Motor neuron (in vitro differentiated cells): ENCODE results near the gene ZNF77. TPM values are rescaled to one million over a fixed set of nuclear protein-coding genes. Genes with fewer than 3 reads are reported as not detected.
"Not testable (repeated sequence)": the region's sequence is repeated elsewhere in the genome, so short reads cannot be mapped to it uniquely, and the experiment has no call there.

ENCODE experiments used
- ATAC-seq, 8 experiments: fragments of 200-7000 bp; cut with Tn5 transposase; replicated peaks in 6 of 8; 2 replicates each; pipeline ENCODE4 v1.8.0; 2021; ENCODE audit warnings: mild to moderate bottlenecking in 8 of 8, moderate library complexity in 8 of 8
- H3K27ac ChIP-seq, 2 donors: fragments of 250-450 bp; sonication (Bioruptor Pico); 2 replicates each; pipeline ENCODE4 v1.9.0; 2021; ENCODE audit warnings: antibody characterized with exemption in 2 of 2, mild to moderate bottlenecking in 2 of 2, moderate library complexity in 1 of 2
- H3K4me1 ChIP-seq, 2 donors: fragments of 250-450 bp; sonication (Bioruptor Pico); replicated peaks in 1 of 2; 2 replicates each; pipeline ENCODE4 v1.6.1; 2021; ENCODE audit warnings: antibody characterized with exemption in 2 of 2, mild to moderate bottlenecking in 2 of 2, moderate library complexity in 1 of 2
- H3K4me3 ChIP-seq, 5 donors: fragments of 250-450 bp; sonication (Bioruptor Pico); 2 replicates each; pipeline ENCODE4 v1.9.0; 2021; ENCODE audit warnings: antibody characterized with exemption in 5 of 5, mild to moderate bottlenecking in 5 of 5, moderate library complexity in 4 of 5
- WGBS, 10 experiments: fragments of 450-650 bp; shearing (Covaris generic); methylation state at CpG; one replicate each; pipeline ENCODE4 v1.0.0; 2022; 5-methylcytosine and 5-hydroxymethylcytosine counted together
- in situ Hi-C, 9 experiments: fragments of 400-800 bp; cut with MboI; loops; one replicate each; pipeline ENCODE4 v1.15.0; 2021; ENCODE audit warnings: low sequenced_read_pairs in 9 of 9, low pct_unique_long_range_greater_than_20kb in 2 of 9; ENCODE audit not compliant: unreplicated experiment in 9 of 9
- total RNA-seq, 8 experiments: library from RNA; unstranded; fragments of 300-600 nt; gene quantifications; 2 replicates each; pipeline versions ENCODE4 v1.2.3 to v1.2.4, GENCODE V29; 2022

The ZNF77 gene
- total RNA-seq, result 1 to 10 TPM; 1.7 to 9.9 (median 7.7) TPM

DNA sequence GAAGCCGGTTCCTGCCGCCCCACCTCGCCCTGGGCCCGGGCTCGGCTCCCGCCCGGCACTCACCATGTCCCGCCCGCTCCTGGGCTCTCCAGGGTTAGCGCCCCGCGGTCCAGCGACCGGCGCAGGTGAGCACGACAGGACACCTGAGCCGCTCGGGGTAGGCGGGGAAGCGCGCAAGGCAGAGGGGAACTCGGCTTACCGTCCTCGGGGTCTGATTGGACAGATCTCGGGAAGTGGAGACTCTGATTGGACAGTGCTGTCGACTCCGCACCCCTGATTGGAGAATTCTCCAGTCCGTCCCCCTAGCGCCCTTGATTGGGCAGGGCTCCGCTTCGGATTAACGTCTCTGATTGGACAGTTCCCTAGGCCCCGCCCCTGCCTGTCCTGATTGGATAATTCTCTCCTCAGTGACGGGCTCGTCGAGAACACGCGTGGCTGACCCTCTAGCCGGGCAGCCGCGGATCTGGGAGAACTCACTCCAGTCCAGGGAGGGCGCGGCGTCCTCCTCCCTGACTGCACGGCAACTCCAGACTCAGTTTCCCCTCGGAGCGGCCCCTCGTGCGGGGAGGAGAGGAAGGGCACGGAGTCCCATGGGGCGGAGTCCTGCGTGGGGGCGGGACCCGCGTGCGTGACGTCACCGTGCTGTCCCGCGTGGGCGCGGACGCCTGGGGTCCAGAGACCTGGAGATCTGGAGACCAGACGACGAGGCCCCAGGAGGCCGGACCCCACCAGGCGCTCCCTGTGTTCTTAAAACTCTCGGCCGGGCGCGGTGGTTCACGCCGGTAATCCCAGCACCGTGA is at the start of gene ZNF77:
ZNF77 (minus strand) TSS at position 197 of the 800 bp plus-strand sequence; CDS start at position 66, 131 bp downstream.
- in situ Hi-C loops, result loop anchor here in 1 of 9 experiments (25.0 kb wide), 1 partner anchor 108 kb away; the partner anchor contains the start of gene ZNF555
- Histone ChIP-seq H3K4me1 (peaks cover 6 to 10% of the 10 kb centered on the region in 2 donors), H3K27ac (peak within 1 kb of the TSS; percentile 80 to 86), H3K4me3 (peak within 1 kb of the TSS; percentile 65 to 91 (median 87))
- WGBS, 10 experiments, result 0 to 4% (median 3%) methylated on average over 1 to 14 of the region's 74 CpGs; no CpG with 5 or more reads in 7 of the 10 experiments
- ATAC-seq, result peak; percentile 97 to 98 (median 98)

DNA sequence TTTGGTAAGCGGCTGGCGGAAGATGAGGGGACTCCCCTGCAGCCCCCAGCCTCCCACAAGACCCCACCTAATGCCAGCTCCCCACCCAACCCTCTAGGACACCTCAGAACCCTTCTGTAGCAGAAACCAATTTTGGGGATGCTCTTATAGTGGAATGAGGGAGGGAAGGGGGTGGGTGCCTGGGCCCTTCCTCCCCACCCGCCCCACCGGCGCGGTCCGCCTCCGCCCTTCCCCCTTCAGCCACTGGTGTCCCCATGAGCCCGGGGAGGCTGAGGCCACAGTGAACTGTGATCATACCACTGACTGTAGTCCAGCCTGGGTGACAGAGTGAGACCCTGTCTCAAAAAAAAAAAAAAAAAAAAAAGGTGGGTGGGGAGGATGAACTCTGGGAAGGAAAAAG is 48.8 kb upstream of the ZNF77 start:
- Histone ChIP-seq H3K4me1 (no peaks in the 10 kb centered on the region), H3K27ac (no peak overlapping the region), H3K4me3 (no peak overlapping the region)
- WGBS, 10 experiments, result 0% methylated on average over 1 of the region's 9 CpGs; no CpG with 5 or more reads in 9 of the 10 experiments
- ATAC-seq, result no peak
- in situ Hi-C loops, result no loop called here

DNA sequence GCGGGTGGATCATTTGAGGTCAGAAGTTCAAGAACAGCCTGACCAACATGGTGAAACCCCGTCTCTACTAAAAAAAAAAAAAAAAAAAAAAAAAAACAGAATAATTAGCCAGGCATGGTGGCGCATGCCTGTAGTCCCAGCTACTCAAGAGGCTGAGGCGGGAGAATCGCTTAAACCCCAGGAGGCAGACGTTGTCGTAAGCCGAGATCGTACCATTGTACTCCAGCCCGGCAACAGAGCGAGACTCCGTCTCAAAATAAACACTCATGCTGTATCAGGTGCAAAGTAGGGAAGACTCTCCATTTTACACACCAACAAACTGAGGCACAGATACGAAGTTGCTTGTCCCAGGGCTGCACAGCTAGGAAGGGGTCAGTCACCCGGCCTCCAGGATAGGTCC is 48.2 kb upstream of the ZNF77 start:
- peaks cover 0 to under 1% of the 10 kb centered on the region in 2 donors for H3K4me1 ChIP-seq
- no peak overlapping the region for H3K4me3 ChIP-seq
- no peak for ATAC-seq
- 30 to 83% (median 60%) methylated on average over 1 to 12 of the region's 14 CpGs; no CpG with 5 or more reads in 3 of the 10 experiments for WGBS, 10 experiments
- in situ Hi-C loops, result no loop called here
- no peak overlapping the region for H3K27ac ChIP-seq

DNA sequence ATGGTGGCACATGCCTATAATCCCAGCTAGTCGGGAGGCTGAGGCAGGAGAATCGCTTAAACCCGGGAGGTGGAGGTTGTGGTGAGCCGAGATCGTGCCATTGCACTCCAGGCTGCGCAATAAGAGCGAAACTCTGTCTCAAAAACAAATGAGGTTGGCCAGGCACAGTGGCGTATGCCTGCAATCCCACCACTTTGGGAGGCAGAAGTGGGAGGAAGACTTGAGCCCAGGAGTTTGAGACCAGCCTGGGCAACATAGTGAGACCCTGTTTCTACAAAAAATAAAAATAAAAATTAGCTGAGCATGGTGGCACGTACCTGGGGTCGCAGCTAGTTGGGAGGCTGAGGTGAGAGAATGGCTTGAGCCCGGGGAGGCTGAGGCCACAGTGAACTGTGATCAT is 47.6 kb upstream of the ZNF77 start:
- ATAC-seq, H3K27ac ChIP-seq, H3K4me1 ChIP-seq, in situ Hi-C loops, H3K4me3 ChIP-seq: not testable (repeated sequence)
- 33 to 100% (median 53%) methylated on average over 1 to 5 of the region's 11 CpGs; no CpG with 5 or more reads in 6 of the 10 experiments for WGBS, 10 experiments

DNA sequence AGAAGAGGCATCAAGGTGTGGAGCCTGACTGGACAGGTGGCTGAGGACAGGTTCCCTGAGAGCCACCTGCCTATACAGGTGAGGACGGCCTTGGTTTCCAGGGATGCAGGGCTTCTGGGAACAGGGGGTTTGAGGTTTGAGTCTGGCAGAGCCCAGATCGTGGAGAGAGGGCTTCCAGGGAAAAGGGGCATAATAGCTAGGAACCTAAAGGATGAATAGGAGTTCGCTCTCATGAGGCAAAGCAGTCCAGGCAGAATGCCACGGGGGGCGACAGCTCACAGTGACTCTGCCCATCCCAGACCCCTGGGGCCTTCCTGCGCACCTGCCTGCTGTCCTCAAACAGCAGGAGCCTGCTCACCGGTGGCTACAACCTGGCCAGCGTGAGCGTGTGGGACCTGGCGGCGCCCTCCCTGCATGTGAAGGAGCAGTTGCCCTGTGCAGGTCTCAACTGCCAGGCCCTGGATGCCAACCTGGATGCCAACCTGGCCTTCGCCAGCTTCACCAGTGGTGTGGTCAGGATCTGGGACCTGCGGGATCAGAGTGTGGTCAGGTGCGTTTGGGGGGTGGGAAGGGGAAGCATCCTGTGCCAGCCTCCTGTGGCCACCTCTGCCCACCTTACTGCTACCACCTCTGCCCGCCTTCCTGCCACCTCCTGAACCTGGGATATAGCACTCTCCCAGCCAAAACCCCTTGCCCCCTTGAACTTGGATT is 44.6 kb upstream of the ZNF77 start:
- in situ Hi-C loops, result no loop called here
- 66 to 100% (median 75%) methylated on average over 1 to 11 of the region's 15 CpGs; no CpG with 5 or more reads in 4 of the 10 experiments for WGBS, 10 experiments
- H3K4me1 ChIP-seq, result peaks cover 12 to 20% of the 10 kb centered on the region in 2 donors
- no peak for ATAC-seq
- H3K4me3 ChIP-seq, result no peak overlapping the region
- no peak overlapping the region for H3K27ac ChIP-seq

DNA sequence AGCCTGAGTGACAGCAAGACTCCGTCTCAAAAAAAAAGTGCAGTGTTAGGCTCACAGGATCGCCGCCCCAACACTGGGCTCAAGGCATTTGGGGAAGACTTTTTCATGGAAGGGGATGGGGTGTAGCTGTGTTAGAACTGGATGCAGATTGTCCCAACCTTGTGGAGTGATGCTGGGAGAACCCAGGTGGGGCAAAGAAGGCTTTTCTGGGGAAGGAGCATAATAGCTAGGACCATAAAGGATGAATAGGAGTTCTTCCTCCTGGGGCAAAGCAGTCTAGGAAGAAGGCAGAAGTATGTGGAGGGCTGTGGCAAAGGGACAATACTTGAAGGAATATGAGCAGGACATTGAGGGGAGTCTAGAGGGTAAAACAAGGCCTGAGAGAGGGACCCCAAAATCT is 43.8 kb upstream of the ZNF77 start:
- 60 to 100% (median 86%) methylated on average over 1 to 3 of the region's 3 CpGs; no CpG with 5 or more reads in 5 of the 10 experiments for WGBS, 10 experiments

DNA sequence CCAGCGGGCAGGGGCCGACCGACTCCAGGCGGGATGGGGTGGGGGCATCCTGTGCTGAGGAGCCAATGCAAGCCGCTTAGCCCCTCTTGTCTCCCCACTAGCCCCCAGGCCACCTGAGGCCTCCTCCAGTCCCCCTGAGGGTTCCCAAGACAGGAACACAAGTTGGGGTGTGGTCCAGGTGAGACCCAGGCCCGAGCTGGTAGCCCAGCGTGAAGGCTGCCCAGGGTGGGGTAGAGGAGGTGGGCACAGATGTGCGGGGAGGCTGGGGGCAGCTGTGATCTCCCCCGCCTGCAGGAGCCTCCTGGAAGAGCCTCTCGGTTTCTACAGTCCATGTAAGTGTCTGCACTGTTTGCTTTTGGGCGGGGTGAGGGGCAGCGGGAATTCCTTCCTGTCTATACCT is 43.0 kb upstream of the ZNF77 start:
- no peak overlapping the region for H3K4me3 ChIP-seq
- H3K4me1 ChIP-seq, result peaks cover 14 to 33% of the 10 kb centered on the region in 2 donors
- WGBS, 10 experiments, result 20 to 100% (median 50%) methylated on average over 1 of the region's 12 CpGs; no CpG with 5 or more reads in 7 of the 10 experiments
- no peak for ATAC-seq
- H3K27ac ChIP-seq, result no peak overlapping the region
- in situ Hi-C loops, result no loop called here

More for the DNA sequence above, 43.8 kb upstream of the ZNF77 start:
- H3K4me1 ChIP-seq, result peaks cover 12 to 27% of the 10 kb centered on the region in 2 donors
- no peak overlapping the region for H3K27ac ChIP-seq
- ATAC-seq, result no peak
- in situ Hi-C loops, result no loop called here
- no peak overlapping the region for H3K4me3 ChIP-seq

DNA sequence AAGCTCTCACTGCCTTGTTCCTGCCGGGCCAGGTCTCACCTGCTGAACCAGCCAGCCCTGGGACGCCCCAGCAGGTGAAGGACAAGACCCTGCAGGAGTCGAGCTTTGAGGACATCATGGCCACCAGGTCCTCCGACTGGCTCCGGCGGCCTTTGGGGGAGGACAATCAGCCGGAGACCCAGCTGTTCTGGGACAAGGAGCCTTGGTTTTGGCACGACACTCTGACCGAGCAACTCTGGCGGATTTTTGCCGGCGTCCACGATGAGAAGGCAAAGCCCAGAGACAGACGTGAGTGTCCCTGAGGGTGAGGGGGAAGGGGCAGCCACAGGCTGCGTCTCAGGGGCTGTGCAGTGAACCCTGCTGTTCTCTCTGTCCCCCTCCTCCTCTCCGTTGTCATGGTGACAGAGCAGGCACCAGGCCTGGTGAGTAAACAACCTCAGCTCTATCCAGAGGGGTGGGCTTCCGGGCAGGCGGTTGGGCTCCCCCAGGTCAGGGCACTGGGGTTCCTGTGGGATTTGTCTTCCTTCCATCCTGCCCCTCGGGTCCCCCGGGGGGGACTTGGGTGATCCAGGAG is 42.3 kb upstream of the ZNF77 start:
- peak in 5 of 8 experiments; percentile 76 to 80 (median 79) for ATAC-seq
- Histone ChIP-seq H3K4me1 (peaks cover 16 to 38% of the 10 kb centered on the region in 2 donors), H3K4me3 (no peak overlapping the region), H3K27ac (peak overlapping the region in 1 of 2 donors; percentile 4)
- WGBS, 10 experiments, result 0 to 20% (median 1%) methylated on average over 1 to 9 of the region's 20 CpGs; no CpG with 5 or more reads in 6 of the 10 experiments
- in situ Hi-C loops, result no loop called here

DNA sequence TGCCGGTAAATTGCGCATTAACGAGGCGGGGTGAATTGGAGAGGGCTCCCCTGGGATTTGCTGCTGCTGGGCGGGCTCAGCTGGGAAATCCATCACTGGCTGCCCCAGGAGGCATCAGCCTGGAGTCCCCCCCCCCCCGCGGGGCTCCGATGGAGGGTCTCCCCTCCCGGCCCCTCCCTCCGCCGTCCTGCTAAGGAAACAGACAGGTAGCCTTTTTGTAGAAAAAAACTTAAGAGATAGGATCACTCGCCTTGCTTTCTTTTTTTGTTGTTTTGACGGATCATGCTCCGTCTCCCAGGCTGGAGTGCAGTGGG is 39.4 kb upstream of the ZNF77 start:
- 0% methylated on average over 1 to 2 of the region's 14 CpGs; no CpG with 5 or more reads in 8 of the 10 experiments for WGBS, 10 experiments
- H3K27ac ChIP-seq, result no peak overlapping the region
- peak overlapping the region in 1 of 5 donors; percentile 14 for H3K4me3 ChIP-seq
- in situ Hi-C loops, result no loop called here
- ATAC-seq, result peak in 2 of 8 experiments; percentile 72 to 86
- H3K4me1 ChIP-seq, result peaks cover 16 to 38% of the 10 kb centered on the region in 2 donors

DNA sequence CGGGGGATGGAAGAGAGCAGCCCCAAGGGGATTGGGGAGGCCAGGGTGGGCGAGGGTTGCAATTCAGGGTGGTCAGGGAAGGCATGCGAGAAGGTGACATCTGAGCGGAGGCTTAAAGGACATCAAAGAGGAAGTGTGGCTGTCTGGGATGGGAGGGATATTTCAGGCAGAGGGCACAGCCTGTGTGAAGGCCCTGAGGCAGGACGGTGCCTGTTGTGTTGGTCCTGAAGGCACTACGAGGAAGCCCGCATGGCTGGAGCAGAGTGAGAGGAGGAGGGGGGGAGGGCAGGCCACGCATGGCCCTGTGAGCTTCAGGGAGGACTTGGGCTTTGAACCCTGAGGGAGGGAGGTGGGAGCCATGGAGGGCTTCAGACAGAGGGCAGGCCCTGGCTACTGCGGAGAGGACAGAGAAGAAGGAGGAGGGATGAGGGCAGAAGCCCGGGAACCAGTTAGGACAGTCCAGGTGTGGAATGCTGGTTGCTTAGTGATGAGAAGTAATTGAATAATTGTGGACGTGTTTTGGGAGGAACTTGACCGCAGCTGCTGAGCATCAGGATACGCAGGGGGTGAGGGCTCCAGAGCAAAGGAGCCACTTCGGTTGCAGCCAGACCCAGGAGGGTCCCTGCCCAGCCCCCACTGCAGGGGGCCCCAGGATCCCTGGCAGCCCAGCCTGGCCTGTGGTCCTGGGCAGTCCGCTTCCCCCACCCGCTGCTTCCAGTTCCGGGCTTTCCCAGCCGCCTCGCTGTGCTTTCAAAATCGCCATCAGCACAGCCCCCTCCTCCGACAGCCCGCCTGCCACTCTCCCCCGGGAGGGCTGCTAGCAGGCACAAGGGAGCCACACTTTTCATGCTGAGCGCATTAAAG is 38.8 kb upstream of the ZNF77 start:
- 0 to 40% (median 10%) methylated on average over 1 to 13 of the region's 24 CpGs; no CpG with 5 or more reads in 4 of the 10 experiments for WGBS, 10 experiments
- in situ Hi-C loops, result no loop called here
- peaks cover 16 to 38% of the 10 kb centered on the region in 2 donors for H3K4me1 ChIP-seq
- ATAC-seq, result peak; percentile 75 to 91 (median 83)
- peak overlapping the region in 1 of 5 donors; percentile 14 for H3K4me3 ChIP-seq
- H3K27ac ChIP-seq, result no peak overlapping the region

DNA sequence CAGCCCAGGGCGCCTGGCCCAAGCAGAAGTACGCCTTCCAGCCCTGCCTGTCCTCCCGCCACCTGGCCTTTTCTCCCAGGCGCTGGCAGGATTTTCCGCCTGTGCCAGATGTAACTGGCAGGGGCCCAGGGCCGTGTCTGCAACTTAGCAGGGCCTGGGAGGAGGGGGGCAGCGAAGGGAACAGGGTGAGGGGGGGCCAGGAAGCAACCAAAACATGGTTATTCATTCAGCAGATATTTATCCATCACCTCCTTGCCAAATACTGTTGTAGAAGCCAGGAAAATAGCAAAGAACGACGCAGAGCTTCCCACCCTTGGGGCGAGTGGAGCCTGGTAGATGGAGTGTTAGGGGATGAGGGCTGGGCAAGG is 38.2 kb upstream of the ZNF77 start:
- no peak overlapping the region for H3K4me3 ChIP-seq
- no peak overlapping the region for H3K27ac ChIP-seq
- in situ Hi-C loops, result no loop called here
- peaks cover 16 to 38% of the 10 kb centered on the region in 2 donors for H3K4me1 ChIP-seq
- WGBS, 10 experiments, result 20 to 70% (median 60%) methylated on average over 1 to 2 of the region's 10 CpGs; no CpG with 5 or more reads in 7 of the 10 experiments
- ATAC-seq, result peak in 6 of 8 experiments; percentile 0 to 63 (median 20)

DNA sequence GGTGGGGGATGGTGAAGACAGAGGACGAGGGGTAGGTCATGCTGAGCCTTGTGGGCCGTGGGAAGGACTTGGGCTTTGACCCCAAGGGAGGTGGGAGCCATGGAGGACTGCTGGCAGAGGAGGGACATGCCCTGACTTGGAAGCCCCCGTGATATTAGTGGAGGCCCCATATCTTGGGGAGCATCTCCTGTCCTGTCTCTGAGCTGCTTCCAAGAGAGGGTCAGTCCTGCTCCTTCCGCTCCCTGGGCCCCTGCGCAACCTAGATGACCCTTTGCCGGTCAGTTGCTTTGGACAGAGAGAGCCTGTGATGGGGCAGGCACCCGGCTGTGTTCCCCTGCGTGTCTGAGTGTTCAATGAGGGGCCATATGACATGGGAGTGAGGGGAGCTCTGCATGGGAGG is 37.8 kb upstream of the ZNF77 start:
- 0 to 64% (median 34%) methylated on average over 2 to 4 of the region's 8 CpGs; no CpG with 5 or more reads in 4 of the 10 experiments for WGBS, 10 experiments
- no peak for ATAC-seq
- in situ Hi-C loops, result no loop called here
- Histone ChIP-seq H3K27ac (no peak overlapping the region), H3K4me1 (peaks cover 14 to 37% of the 10 kb centered on the region in 2 donors), H3K4me3 (no peak overlapping the region)
